ENCODE measurements around the gene PDE5A.

DNA sequence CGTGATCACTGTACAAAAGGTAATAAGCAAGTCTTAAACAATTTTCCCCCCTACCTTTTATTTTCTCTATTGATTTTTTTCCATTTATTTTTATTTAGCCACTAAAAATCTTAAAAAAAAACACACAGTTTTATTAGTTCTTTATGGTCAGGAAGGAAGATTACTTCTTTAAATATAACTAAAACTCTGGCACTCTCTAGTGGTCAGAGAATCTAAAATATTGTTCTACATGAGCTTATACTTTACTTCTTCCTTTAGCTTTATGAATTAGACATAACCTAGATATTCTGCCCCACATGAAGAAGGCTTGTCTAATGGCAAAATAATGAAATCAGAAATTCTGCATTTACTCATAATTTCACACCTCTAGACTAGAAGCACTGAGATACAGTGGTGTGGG lies 135.2 kb downstream of the PDE5A start:
- TF ChIP-seq SPI1 (IDR thresholded peaks at IDR 0.05; ENCODE audit: borderline replicate concordance, insufficient read depth, low read depth, low read length): no peak
- TF ChIP-seq RCOR1 (conservative IDR thresholded peaks at IDR 0.05; ENCODE audit: low read depth, low read length): no peak
- TF ChIP-seq CREM (IDR thresholded peaks at IDR 0.05; ENCODE audit: low read depth): no peak
- TF ChIP-seq, protein P1, sequence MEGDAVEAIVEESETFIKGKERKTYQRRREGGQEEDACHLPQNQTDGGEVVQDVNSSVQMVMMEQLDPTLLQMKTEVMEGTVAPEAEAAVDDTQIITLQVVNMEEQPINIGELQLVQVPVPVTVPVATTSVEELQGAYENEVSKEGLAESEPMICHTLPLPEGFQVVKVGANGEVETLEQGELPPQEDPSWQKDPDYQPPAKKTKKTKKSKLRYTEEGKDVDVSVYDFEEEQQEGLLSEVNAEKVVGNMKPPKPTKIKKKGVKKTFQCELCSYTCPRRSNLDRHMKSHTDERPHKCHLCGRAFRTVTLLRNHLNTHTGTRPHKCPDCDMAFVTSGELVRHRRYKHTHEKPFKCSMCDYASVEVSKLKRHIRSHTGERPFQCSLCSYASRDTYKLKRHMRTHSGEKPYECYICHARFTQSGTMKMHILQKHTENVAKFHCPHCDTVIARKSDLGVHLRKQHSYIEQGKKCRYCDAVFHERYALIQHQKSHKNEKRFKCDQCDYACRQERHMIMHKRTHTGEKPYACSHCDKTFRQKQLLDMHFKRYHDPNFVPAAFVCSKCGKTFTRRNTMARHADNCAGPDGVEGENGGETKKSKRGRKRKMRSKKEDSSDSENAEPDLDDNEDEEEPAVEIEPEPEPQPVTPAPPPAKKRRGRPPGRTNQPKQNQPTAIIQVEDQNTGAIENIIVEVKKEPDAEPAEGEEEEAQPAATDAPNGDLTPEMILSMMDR (IDR thresholded peaks at IDR 0.05 in 2 of 3, conservative IDR thresholded peaks at IDR 0.05 in 1 of 3; ENCODE audit: control insufficient read depth in 2 of 3, extremely low read depth in 1 of 3, insufficient read depth in 1 of 3, low read depth in 3 of 3, low read length in 3 of 3): peak in 1 of 3 experiments; percentile 12; a peak in 2 of 6 replicates

Measured in GM12878 (cell line).